ENCODE data around the gene RIN1.
"Not testable (repeated sequence)": the region's sequence is repeated elsewhere in the genome, so short reads cannot be mapped to it uniquely, and the experiment has no call there.

The RIN1 gene

GRCh38 chr11:66350560-66351235, 14.5 kb upstream of the RIN1 start:
- not testable (repeated sequence) for DNase-seq

- DNase-seq, result no peak
These were observed 12.8 kb upstream of the RIN1 start for GRCh38 chr11:66349084-66349386.

- peak; percentile 81 for DNase-seq
These were observed 11.4 kb upstream of the RIN1 start, which contains the start of gene B4GAT1 for GRCh38 chr11:66347425-66348276. B4GAT1 (minus strand) TSS chr11:66347629; CDS start chr11:66347545, 84 bp downstream.

- no peak for DNase-seq
These were observed 10.5 kb upstream of the RIN1 start for GRCh38 chr11:66346476-66347424.

GRCh38 chr11:66345316-66345649, 9.0 kb upstream of the RIN1 start:
- DNase-seq, result no peak

- DNase-seq, result peak; percentile 98
These were observed 8.5 kb upstream of the RIN1 start, which contains the start of gene BRMS1 for GRCh38 chr11:66344550-66345315. BRMS1 (minus strand) TSS chr11:66345104; CDS start chr11:66342234, 2,870 bp downstream.

GRCh38 chr11:66343176-66343575, 6.9 kb upstream of the RIN1 start:
- DNase-seq, result no peak

GRCh38 chr11:66341502-66342126, 5.4 kb upstream of the RIN1 start:
- DNase-seq, result no peak

GRCh38 chr11:66340596-66341501, 4.6 kb upstream of the RIN1 start:
- no peak for DNase-seq

GRCh38 chr11:66339686-66340483, 3.7 kb upstream of the RIN1 start:
- no peak for DNase-seq

- no peak for DNase-seq
These were observed 3.0 kb upstream of the RIN1 start for GRCh38 chr11:66339162-66339675.

- no peak for DNase-seq
These were observed 2.3 kb upstream of the RIN1 start for GRCh38 chr11:66338276-66339161.

- DNase-seq, result no peak
These were observed 1.1 kb upstream of the RIN1 start for GRCh38 chr11:66337103-66337899.

- no peak for DNase-seq
These were observed 552 bp downstream of the RIN1 start for GRCh38 chr11:66335531-66336233.

GRCh38 chr11:66334605-66335442, 1.4 kb downstream of the RIN1 start:
- no peak for DNase-seq

Data from CD4-positive, alpha-beta T cell treated with Interleukin-6 for 4 hours (primary cell).